Fibroblast of the conjunctiva (primary cell): Measurements from ENCODE around the gene ERBB4.

Source experiments
- DNase-seq: peaks from one replicate; pipeline ENCODE4 v3.0.0-alpha.2; 2010; ENCODE audit warnings: low read depth

The ERBB4 gene

DNA sequence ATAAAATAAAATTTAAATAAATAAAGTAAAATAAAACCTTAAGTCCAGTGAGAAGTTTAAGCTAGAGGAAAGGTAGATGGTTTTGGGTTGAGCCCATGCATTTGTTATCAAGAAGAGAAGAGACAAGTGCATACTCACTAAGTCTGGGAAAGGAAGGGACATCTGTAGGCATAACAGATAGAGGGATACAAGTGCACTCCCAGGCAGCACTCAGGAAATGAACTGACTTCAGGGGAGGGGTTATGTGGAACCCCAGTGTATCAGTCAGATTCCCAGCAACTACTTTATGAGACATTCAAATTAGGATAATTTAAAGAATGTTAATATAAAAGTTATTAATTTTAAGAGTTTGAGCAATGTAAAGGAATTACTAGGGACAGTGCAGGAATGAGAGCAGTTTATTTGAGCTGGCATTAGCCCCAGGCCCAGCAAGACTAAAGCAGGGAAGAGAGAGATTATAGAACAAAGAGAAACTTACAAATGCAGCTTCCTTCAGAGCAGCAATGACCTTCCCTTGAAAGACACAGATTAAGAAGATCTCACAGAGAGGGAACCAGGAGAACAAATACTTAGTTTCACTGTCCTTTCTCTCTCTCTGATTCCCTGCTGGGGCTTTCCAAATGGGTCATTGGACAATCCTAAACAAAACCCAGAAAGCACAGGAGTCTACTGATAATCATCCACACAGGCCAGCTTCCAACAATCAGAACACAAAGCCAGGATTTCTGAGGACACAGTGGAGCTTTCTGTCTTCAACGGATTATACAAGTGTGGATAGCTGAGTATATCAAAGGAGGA lies 109.7 kb downstream of the ERBB4 start:
- DNase-seq = no peak

DNA sequence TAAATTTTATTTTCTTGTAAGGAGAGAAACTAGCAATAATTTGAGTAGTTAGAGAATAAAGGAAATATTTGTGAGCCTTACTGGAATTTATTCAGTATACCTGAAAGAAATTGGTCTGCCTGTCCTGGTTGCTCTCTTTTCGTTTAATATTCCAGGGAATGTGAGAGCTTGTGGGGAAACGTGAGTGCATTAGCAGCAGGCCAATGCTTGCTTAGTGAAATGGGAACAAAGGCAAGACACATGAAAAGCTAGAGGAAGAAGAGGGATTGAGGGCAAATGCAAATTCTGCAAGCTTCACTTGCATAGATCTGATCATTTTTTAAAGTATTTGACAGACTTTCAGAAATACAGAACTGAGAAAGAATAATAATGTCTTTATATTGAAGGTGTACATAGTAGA lies 111.0 kb downstream of the ERBB4 start:
- DNase-seq = no peak

GRCh38 chr2:212426637-212427412 lies 111.8 kb downstream of the ERBB4 start:
- DNase-seq = no peak

DNA sequence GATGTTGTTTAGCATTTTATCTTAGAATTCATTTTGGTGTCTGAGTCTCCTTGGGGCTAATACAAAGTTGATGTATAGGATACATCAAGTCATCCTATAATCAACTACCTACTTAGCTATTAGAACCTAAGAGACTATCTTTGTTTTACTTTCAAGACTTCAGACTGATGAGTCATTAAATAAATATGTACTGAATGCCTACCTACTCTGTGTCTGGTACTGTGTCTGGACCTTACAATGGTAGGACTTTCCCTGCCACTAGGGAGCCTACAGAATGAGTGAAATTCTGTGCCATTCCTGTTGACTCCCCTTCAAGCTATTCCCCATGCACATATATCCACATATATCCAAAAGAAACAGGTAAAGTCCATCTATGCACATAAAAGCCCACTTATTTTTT lies 114.5 kb downstream of the ERBB4 start:
- no peak for DNase-seq

DNA sequence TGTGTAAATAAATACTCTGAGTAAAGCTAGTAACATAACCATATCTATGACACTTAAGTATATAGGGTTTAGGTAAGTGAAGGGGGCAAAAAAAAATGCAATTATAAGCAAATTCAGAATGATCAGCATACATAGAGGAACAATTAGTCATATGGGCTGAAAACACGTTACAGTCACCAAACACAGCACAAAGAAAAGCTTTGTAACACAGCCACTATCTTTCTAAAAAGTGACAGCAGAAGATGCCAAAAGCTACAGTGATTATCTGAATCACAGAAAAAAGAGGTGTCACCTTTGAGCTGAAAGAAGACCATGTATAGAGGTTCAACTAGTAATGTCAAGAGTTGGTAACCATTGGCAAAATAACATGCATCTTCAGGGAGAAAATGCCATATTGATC lies 115.5 kb downstream of the ERBB4 start:
- no peak for DNase-seq

- peak; percentile 1 for DNase-seq
Measured at GRCh38 chr2:212421556-212422334, 116.9 kb downstream of the ERBB4 start.

DNA sequence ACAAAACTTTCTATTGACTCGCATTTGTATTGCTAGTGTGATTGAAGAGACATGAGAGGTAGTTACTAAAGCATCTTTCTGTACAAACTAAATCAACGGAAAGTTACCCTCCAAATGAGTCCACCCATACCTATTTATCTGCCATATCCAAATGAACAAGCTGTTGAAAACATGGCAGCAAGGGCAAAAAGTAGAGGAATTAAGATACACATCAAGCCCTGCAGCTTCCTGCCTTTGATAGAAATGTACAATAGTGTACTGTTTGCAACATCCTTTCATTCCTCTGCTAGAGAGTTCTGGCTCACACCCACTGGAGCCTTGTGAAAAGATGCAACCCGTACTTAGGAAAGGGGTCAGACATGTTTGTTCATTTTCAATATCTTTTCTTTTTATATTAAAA lies 122.5 kb downstream of the ERBB4 start:
- no peak for DNase-seq

- DNase-seq = no peak
Measured at GRCh38 chr2:212414767-212415211, 123.8 kb downstream of the ERBB4 start.

DNA sequence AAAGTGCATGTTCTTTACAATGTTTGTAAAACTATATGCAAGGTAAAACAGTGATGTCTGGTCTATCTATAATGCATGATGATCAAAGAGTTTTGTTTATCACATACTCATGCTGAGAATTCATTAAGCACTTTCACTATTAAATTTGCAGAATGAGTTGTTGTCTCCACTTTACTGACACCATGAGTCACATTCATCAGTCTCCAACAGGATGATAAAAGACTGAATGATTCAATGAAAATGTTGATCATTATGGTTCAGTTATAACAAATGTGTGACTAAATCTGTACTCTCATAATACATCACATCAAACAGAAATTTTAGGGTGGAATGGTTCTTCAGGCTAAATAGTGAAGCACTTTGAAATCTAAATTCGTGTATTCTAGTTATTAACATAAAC lies 129.0 kb downstream of the ERBB4 start:
- DNase-seq = no peak

DNA sequence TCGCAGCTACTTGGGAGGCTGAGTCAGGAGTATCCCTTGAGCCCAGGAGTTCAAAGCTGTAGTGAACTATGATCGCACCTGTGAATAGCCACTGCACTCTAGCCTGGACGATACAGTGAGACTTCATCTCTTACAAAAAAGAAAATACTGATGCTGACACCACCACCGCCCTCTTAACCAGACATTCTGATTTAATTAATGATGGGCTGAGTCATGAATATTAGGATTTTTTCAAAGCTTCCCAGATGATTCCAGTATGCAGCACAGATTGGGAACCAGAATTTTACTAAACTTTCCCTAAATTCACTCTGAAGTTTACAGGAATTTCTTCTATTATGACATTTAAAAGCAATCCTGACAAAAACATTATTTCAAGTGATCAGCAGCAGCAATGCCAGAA lies 130.1 kb downstream of the ERBB4 start:
- DNase-seq = no peak

- DNase-seq = no peak
Measured at GRCh38 chr2:212406716-212407115, 131.9 kb downstream of the ERBB4 start.

DNA sequence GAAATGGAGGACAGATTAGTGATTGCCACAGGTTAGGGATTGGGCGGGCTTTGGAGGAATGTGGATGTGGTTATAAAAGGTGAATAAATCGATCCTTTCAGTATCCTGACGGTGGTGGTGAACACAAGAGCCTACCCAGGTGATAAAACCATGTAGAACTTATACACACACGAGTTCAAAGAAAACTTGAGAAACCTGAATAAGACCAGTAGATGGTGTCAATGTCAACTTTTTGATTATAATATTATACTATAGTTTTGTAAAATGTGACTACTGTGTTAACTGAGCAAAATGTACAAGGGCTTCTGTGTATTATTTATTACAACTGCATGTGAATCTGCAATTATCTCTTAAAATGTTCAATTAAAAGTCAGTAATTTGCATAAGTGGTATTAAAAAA lies 136.3 kb downstream of the ERBB4 start:
- DNase-seq = no peak

DNA sequence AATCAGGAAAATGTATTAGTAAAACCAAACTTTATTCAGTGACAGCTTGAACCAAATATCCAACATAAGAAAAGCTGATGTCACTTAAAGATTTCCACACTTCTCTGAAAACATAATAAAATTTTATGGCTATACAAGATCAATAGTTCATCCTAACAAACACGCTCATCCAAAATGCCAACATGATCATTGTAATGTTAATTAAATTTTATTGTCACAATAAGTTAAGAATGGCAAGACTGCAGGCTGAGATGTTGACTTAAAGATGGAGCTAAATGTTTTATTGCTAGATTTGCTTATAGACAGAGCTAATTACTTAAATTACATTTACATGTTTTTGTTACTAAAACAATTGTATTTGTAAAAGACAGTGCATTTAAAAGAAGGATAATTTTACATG lies 140.3 kb downstream of the ERBB4 start:
- no peak for DNase-seq

GRCh38 chr2:212392544-212392943 lies 146.1 kb downstream of the ERBB4 start:
- DNase-seq = no peak

DNA sequence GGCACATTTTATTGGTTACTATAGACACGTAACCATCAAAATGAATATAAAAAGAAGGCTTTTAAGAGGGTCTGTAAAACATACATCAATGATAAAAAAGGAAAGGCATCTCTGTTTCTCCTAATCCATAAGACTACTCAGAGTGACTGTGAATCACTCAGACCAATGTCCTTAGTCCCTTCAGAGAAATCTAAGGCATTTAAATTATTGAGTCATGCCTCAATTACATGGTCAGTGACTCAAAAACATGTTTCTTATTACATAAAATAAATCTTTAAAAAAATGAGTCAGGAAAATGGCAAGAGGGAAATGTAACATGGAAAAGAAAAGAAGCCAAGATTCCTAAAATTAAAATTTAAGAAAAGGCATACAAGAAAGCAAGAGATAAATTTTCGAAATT lies 146.6 kb downstream of the ERBB4 start:
- DNase-seq = no peak

DNA sequence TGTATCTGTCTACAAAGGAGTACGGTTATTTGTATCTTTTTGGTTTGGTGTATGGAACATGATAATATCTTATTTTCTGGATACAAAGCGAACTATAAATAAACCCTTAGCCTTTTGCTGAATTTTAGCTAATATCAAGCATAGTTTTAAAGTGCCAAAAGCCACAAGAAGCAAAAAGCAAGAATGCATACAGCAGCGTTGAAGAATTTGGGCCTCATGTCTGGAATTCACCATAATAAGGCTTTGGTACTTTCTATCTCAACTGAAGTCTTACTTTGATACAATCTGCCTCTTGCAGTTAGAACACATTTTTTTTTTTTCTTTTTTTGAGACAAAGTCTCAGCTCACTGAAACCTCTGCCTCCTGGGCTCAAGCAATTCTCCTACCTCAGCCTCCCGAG lies 151.5 kb downstream of the ERBB4 start:
- DNase-seq = no peak

GRCh38 chr2:212385241-212385640 lies 153.4 kb downstream of the ERBB4 start:
- DNase-seq = no peak

DNA sequence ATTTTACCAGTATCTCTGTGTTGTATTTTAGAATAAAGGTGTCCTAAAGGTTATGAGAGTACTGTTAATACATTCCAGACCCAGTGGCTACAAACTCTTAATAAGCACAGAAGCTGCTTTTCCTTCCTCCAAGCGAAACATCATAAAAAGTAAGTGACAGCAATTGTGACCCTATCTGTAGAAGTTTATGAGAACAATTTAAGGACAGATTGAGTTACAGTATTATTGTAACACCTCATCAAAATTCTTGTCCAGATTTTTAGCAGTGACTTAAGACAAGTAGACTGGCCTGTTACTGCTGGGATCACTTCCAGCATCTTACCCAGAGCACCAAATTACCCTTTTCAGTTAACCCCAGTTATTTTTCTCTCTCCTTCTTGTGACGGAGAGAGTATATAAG lies 154.6 kb downstream of the ERBB4 start:
- DNase-seq = no peak

- no peak for DNase-seq
Measured at GRCh38 chr2:212381428-212382102, 157.0 kb downstream of the ERBB4 start.

GRCh38 chr2:212379103-212379502 lies 159.5 kb downstream of the ERBB4 start:
- no peak for DNase-seq

DNA sequence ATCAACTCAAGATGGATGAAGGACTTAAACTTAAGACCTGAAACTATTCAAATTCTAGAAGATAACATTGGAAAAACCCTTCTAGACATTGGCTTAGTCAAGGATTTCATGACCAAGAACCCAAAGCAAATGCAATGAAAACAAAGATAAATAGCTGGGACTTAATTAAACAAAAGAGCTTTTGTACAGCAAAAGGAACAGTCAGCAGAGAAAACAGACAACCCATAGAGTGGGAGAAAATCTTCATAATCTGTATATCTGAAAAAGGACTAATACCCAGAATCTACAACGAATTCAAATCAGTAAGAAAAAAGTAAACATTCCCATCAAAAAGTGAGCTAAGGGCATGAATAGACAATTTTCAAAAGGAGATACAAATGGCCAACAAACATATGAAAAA lies 171.2 kb downstream of the ERBB4 start:
- DNase-seq = no peak
